Activated naive CD8-positive, alpha-beta T cell treated with anti-CD3 and anti-CD28 coated beads, Interleukin-2, amount 50 U/mL, for 24 hours (primary cell): Measurements from ENCODE around the gene NPW.
"Not testable (repeated sequence)": the region's sequence is repeated elsewhere in the genome, so short reads cannot be mapped to it uniquely, and the experiment has no call there.

Source experiments
- ATAC-seq: fragments of 150-1000 bp; cut with Tn5 transposase; one replicate; pipeline ENCODE4 v1.10.0; 2021
- DNase-seq: peaks from one replicate; pipeline ENCODE4 v3.0.0; 2021
- H3K27ac Mint-ChIP-seq: one replicate; pipeline ENCODE4 v1.8.0; 2021; ENCODE audit warnings: mild to moderate bottlenecking, mixed read lengths
- H3K27me3 Mint-ChIP-seq: one replicate; pipeline ENCODE4 v1.8.0; 2021; ENCODE audit warnings: mixed read lengths
- H3K36me3 Mint-ChIP-seq: one replicate; pipeline ENCODE4 v1.8.0; 2021; ENCODE audit warnings: low read depth, mixed read lengths
- H3K4me1 Mint-ChIP-seq: one replicate; pipeline ENCODE4 v1.8.0; 2021; ENCODE audit warnings: mixed read lengths
- H3K4me3 Mint-ChIP-seq: one replicate; pipeline ENCODE4 v1.8.0; 2021; ENCODE audit warnings: mild to moderate bottlenecking, moderate library complexity, mixed read lengths
- H3K9me3 Mint-ChIP-seq: one replicate; pipeline ENCODE4 v1.8.0; 2021; ENCODE audit warnings: mixed read lengths

Gene NPW

GRCh38 chr16:2031081-2031577, 11.5 kb downstream of the NPW start:
- Mint-ChIP-seq H3K9me3 (no peaks in the 10 kb centered on the region), H3K27ac (no peak overlapping the region), H3K4me1 (peaks cover 5% of the 10 kb centered on the region), H3K36me3 (no peaks in the 10 kb centered on the region), H3K27me3 (peaks cover 4% of the 10 kb centered on the region), H3K4me3 (no peak overlapping the region)
- ATAC-seq (no peak), DNase-seq (no peak)

GRCh38 chr16:2032285-2033056, 12.9 kb downstream of the NPW start:
- H3K4me3 Mint-ChIP-seq = no peak overlapping the region
- H3K4me1 Mint-ChIP-seq = peaks cover 3% of the 10 kb centered on the region
- no peak overlapping the region for H3K27ac Mint-ChIP-seq
- H3K9me3 Mint-ChIP-seq = no peaks in the 10 kb centered on the region
- no peaks in the 10 kb centered on the region for H3K36me3 Mint-ChIP-seq
- ATAC-seq (no peak), DNase-seq (no peak)
- peaks cover 2% of the 10 kb centered on the region for H3K27me3 Mint-ChIP-seq

- no peaks in the 10 kb centered on the region for H3K9me3 Mint-ChIP-seq
- ATAC-seq (no peak), DNase-seq (no peak)
- no peak overlapping the region for H3K4me3 Mint-ChIP-seq
- no peak overlapping the region for H3K27ac Mint-ChIP-seq
- no peaks in the 10 kb centered on the region for H3K4me1 Mint-ChIP-seq
- no peaks in the 10 kb centered on the region for H3K27me3 Mint-ChIP-seq
- H3K36me3 Mint-ChIP-seq = no peaks in the 10 kb centered on the region
Measured at GRCh38 chr16:2033057-2033908, 13.7 kb downstream of the NPW start.

GRCh38 chr16:2033909-2034695, 14.5 kb downstream of the NPW start:
- H3K4me3 Mint-ChIP-seq, DNase-seq, H3K4me1 Mint-ChIP-seq, H3K27ac Mint-ChIP-seq, H3K9me3 Mint-ChIP-seq, H3K36me3 Mint-ChIP-seq, H3K27me3 Mint-ChIP-seq, ATAC-seq: not testable (repeated sequence)

- no peaks in the 10 kb centered on the region for H3K9me3 Mint-ChIP-seq
- ATAC-seq (no peak), DNase-seq (no peak)
- no peak overlapping the region for H3K27ac Mint-ChIP-seq
- H3K4me3 Mint-ChIP-seq = no peak overlapping the region
- no peaks in the 10 kb centered on the region for H3K4me1 Mint-ChIP-seq
- no peaks in the 10 kb centered on the region for H3K27me3 Mint-ChIP-seq
- H3K36me3 Mint-ChIP-seq = no peaks in the 10 kb centered on the region
Measured at GRCh38 chr16:2034696-2035430, 15.3 kb downstream of the NPW start.

- no peak overlapping the region for H3K27ac Mint-ChIP-seq
- H3K27me3 Mint-ChIP-seq = no peaks in the 10 kb centered on the region
- ATAC-seq (no peak), DNase-seq (no peak)
- H3K36me3 Mint-ChIP-seq = no peaks in the 10 kb centered on the region
- H3K4me3 Mint-ChIP-seq = no peak overlapping the region
- no peaks in the 10 kb centered on the region for H3K9me3 Mint-ChIP-seq
- H3K4me1 Mint-ChIP-seq = no peaks in the 10 kb centered on the region
Measured at GRCh38 chr16:2035431-2036199, 16.0 kb downstream of the NPW start.

GRCh38 chr16:2036200-2036966, 16.8 kb downstream of the NPW start:
- Mint-ChIP-seq H3K36me3 (no peaks in the 10 kb centered on the region), H3K9me3 (no peaks in the 10 kb centered on the region), H3K4me1 (no peaks in the 10 kb centered on the region), H3K27ac (no peak overlapping the region), H3K27me3 (no peaks in the 10 kb centered on the region), H3K4me3 (no peak overlapping the region)
- no peak for ATAC-seq
- no peak for DNase-seq

GRCh38 chr16:2037115-2037514, 17.5 kb downstream of the NPW start:
- ATAC-seq (no peak), DNase-seq (no peak)
- Mint-ChIP-seq H3K4me3 (no peak overlapping the region), H3K36me3 (no peaks in the 10 kb centered on the region), H3K27me3 (no peaks in the 10 kb centered on the region), H3K9me3 (no peaks in the 10 kb centered on the region), H3K27ac (no peak overlapping the region), H3K4me1 (no peaks in the 10 kb centered on the region)

GRCh38 chr16:2037647-2038381, 18.2 kb downstream of the NPW start:
- Mint-ChIP-seq H3K4me3 (no peak overlapping the region), H3K9me3 (no peaks in the 10 kb centered on the region), H3K4me1 (no peaks in the 10 kb centered on the region)

GRCh38 chr16:2038382-2039231, 19.0 kb downstream of the NPW start:
- H3K36me3 Mint-ChIP-seq = peaks cover 2% of the 10 kb centered on the region
- H3K27me3 Mint-ChIP-seq = no peaks in the 10 kb centered on the region
- no peak overlapping the region for H3K4me3 Mint-ChIP-seq
- H3K27ac Mint-ChIP-seq = no peak overlapping the region
- no peaks in the 10 kb centered on the region for H3K4me1 Mint-ChIP-seq
- no peaks in the 10 kb centered on the region for H3K9me3 Mint-ChIP-seq
- ATAC-seq (no peak), DNase-seq (no peak)

More at GRCh38 chr16:2037647-2038381, 18.2 kb downstream of the NPW start:
- H3K27me3 Mint-ChIP-seq = no peaks in the 10 kb centered on the region
- no peaks in the 10 kb centered on the region for H3K36me3 Mint-ChIP-seq
- H3K27ac Mint-ChIP-seq = no peak overlapping the region
- ATAC-seq (no peak), DNase-seq (no peak)

GRCh38 chr16:2039274-2040031, 19.9 kb downstream of the NPW start:
- Mint-ChIP-seq H3K27me3 (no peaks in the 10 kb centered on the region), H3K9me3 (no peaks in the 10 kb centered on the region), H3K4me1 (no peaks in the 10 kb centered on the region), H3K27ac (no peak overlapping the region), H3K4me3 (no peak overlapping the region), H3K36me3 (peaks cover 2% of the 10 kb centered on the region)
- DNase-seq (no peak), ATAC-seq (no peak)
